GM19455 (cell line): ENCODE measurements around the gene STK36.

Experiments
- ATAC-seq: cut with Tn5 transposase; IDR thresholded peaks from one replicate; pipeline ENCODE4 v1.9.1; 2021; ENCODE audit not compliant: unreplicated experiment

Gene STK36

GRCh38 chr2:218716070-218716469 is 44.2 kb downstream of the STK36 start:
- ATAC-seq = no peak

DNA sequence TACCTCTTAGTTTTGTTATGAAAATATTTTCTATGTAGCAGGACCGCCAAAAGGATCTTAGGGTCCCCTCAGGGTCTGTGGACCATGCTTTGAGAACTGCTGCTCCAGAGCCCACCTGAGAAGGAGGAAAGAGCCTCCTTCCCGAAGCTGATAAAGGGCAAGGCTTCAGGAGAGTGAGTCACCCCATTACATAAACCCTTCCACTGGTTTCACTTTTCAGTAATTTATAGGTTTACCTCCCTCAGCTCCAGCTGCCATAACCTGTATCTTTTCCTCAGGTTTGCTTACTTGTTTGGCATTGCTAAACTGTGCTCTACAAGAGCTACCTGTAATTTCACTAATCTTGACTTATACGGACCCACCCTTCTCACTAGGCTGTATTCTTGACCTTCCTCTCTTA is 45.4 kb downstream of the STK36 start:
- ATAC-seq = no peak

GRCh38 chr2:218718058-218718457 is 46.2 kb downstream of the STK36 start:
- no peak for ATAC-seq

DNA sequence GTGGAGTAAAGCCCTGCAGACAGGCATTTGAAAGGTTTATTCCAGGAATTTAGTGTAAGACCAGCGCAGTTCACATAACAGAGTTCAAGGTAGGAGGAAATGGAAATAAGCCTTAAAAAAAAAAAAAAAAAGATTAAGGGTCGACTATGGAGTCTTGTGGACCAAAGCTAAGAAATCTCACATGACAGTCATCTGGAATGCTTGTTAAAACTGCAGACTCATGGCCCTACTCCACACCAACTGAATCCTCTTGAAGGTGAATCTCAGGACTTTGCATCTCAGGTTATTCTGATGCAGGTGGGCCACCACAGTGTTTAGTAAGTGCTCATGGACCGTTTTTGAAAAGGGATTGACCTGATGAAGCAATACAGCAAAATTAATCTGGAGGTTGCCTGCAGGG is 47.6 kb downstream of the STK36 start:
- ATAC-seq = no peak

DNA sequence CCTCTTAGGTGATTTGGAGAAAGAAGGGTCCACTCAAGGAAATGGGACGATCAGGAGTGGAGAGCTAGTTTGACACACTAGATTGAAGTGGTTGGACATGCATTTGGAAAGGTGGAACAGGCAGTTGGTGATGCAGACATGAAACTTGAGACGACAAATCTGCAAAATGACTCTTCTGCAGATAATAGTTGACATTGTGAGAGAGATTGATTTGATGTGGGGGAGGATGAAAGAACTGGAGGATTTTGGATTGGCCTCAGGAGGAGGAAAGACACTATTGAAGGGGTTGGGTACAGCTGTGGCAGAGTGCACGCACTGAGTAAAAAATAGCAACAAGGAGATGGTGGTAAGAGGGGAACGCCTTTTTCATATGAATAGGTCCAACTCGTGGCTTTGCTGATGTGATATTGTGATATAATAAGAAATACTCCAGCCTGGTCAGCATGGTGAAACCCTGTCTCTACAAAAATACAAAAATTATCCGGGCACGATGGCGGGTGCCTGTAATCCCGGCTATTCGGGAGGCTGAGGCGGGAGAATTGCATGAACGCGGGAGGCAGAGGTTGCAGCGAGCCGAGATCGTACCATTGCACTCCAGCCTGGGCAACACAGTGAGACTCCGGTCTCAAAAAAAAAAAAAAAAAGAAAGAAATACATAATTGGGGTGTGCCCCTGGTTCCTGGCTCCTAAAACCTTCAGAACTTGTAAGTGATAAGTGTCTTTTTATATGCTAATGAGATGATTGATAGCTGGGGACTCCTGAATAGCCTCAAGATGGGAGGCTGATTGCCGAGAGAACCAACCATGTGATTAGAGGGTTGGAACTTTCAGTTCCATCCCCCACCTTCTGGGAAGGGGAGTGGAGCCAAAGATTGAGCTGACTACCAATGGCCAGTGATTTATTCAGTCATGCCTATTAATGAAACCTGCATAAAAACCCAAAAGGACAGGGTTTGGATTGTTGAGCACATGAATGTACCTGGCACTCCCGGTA is 48.5 kb downstream of the STK36 start:
- ATAC-seq = no peak

GRCh38 chr2:218721488-218721887 is 49.6 kb downstream of the STK36 start:
- ATAC-seq = no peak

DNA sequence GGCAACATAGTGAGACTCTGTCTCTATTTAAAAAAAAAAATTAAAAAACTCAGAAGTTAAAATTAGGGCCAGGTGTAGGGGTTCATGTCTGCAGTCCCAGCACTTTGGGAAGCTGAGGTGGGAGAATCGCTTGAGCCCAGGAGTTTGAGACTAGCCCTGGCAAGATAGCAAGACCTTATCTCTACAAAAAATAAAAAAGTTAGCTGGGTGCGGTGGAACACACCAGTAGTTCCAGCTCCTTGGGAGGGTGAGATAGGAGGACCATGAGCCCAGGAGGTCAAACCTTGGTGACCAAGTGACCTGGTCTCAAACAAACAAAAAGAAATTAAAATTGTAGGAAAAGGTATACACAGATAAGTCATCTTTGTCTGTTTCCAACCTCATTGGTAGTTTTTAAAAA is 50.0 kb downstream of the STK36 start:
- no peak for ATAC-seq

DNA sequence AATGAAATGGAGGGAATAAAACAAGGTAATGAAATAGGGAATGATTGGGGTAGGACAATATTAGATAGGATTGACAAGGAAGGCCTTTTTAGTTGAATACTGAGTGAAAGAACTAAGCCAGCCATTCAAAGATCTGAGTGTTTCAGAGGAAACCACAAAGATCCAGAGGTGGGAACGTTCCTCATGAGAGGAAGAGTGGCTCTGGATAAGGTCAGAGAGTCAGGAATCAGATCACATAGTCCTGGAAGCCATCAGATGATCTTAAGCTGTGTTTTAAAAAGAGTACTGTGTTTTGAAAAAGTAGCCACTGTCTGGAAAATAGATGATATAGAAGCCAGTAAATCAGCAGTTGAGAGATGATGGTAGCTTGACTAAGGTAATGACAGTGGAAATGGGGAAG is 50.5 kb downstream of the STK36 start:
- ATAC-seq = no peak

- ATAC-seq = no peak
These were observed 51.2 kb downstream of the STK36 start for GRCh38 chr2:218722876-218723785.

GRCh38 chr2:218726004-218726574 is 54.2 kb downstream of the STK36 start:
- no peak for ATAC-seq

DNA sequence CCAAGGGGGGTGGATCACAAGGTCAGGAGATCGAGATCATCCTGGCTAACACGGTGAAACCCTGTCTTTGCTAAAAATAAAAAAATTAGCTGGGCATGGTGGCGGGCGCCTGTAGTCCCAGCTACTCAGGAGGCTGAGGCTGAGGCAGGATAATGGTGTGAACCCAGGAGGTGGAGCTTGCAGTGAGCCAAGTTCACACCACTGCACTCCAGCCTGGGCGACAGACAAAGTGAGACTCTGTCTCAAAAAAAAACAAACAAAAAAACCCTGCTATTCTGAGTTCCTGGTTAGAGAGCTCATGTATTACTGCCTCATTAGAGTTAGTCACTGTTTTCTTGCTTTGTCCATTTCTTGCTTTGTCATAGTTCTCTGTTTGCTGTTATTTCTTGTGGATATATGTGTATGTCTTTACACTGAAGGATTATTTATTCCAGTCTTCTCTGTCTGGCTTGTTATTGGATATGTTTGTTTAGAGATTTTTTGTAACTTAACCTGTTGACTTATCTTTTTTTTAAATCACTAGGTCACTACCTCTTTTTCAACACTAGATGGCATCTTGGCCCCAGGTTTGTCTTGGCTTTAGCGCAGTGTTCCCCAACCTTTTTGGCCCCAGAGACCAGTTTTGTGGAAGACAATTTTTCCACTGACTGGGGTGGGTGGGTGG is 55.7 kb downstream of the STK36 start:
- ATAC-seq = no peak

DNA sequence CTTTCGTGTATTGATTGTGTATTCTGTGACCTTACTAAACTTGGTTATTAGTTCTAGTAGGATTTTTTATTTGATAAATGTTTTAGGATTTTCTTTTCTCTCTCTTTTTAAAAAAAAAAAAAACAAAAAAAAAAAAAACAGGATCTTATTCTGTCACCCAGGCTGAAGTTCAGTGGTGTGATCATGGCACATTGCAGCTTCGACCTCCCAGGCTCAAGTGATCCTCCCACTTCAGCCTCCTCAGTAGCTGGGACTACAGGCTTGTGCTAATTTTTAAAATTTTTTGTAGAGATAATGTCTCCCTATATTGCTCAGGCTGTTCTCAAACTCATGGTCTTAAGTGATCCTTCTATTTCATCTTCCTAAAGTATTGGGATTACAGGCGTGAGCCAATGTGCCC is 57.8 kb downstream of the STK36 start:
- ATAC-seq = no peak

DNA sequence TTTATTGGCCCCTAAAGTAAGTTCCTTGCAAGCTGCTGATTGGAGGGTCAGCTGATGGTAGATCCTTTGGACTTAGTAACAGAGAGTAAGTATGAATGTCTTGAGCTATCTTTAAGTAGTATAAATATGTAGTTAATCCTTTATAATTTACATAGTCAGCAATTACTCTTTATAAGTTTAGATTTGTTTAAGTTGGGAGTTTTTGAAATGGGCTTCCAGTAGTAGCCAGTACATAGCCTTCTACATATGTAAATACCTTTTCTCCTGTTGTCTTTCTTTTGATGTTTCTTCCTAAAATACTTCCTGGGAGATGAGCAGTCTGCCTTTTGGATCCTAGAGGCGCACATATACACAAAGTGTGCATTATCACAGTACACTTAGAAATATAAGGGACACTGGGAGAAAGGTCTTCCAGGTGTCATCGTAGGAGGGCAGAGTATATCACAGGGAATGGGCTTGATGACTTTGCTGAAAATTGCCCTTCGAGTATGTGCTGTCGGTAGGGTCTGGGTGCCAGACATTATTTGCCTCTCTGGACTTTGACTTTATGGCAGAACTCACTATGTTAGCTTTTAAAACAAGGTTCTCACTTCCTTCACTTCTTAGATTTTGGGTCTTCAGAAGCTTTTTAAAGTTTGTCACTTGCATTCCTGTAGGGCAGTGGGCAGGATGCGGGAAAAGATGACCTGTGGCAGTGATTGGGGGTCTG is 60.3 kb downstream of the STK36 start:
- ATAC-seq = no peak

- no peak for ATAC-seq
These were observed 60.9 kb downstream of the STK36 start for GRCh38 chr2:218732761-218733158.

- ATAC-seq = no peak
These were observed 61.5 kb downstream of the STK36 start for GRCh38 chr2:218733171-218734021.

DNA sequence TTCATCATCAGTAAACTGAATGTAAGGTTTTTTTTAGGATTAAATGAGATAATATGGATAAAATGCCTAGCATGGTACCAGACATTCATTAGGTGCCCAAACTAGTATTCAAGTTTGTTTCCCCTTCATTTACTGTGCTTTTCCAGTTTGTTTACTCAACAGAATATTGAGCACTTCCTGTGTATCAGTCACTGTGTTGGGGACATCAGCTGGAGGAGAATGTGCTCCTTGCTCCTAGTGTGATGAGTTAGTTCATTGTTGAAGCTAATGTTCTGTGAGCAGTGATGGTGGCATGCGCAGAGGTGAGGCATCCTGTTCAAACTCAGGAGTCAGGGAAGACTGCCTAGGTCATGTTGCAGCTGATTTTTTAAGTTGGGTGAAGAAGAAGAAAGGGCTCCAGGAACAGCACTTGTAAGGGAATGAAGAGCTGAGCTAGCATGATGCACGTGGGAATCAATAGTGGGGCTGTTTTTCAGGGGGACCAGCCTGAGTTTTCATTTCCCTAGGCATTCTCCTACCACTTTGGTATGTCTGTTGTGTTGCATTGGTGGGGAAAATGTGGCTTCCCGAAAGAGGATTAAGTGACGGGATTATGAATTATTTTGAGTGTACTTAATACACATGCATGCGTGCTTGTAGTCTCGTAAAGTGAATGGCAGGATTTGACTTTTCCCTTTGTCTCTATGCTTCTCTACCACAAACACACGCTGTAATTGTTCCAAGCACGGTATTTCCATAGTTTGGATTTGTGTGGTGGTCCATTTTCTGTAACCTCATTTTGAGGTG is 62.5 kb downstream of the STK36 start:
- no peak for ATAC-seq

DNA sequence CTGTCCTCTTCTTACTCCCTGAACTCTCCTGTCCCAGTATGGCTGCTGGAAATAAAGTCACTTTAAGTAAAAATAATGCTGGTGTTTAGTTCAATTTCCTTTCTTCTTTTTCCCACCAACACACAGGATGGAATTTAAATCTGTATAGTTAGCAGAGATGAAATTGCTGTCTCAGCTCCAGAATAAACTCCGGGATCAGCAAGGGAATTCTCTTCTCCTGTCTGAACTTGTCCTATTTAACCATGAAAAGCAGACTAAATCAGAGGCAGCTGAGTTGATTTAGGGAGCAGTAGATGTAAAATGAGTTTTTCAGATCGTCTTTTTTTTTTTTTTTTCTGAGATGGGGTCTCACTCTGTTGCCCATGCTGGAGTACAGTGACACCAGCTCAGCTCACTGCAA is 64.6 kb downstream of the STK36 start:
- no peak for ATAC-seq

- no peak for ATAC-seq
These were observed 71.2 kb downstream of the STK36 start for GRCh38 chr2:218743068-218743467.

DNA sequence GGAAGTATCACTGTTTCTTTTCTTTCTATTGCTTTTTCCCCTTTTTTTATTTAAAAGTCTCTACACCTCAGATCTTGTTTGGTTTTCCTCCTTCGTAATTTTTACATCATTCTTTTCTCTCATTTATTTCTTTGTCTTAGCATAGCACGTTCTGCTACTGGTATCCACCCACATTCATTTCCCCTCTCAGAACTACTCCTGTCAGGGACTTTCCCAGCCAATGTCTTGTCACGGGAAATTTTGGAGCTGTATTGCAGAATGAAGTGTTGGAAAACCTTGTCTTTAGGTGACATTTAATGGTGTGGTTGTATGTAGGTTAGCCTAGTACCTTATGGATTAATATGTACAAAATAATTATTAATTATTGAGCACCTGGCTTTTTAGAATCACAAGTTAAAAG is 72.7 kb downstream of the STK36 start:
- ATAC-seq = no peak
